ENCODE measurements around the gene PCK1. TPM values are rescaled to one million over a fixed set of nuclear protein-coding genes. Genes with fewer than 3 reads are reported as not detected.

PCK1 gene
- total and polyA plus RNA-seq, 2 of the 8 experiments (the other 6 are each of a cell fraction or from before 2014, with no cell fraction given): not detected

DNA sequence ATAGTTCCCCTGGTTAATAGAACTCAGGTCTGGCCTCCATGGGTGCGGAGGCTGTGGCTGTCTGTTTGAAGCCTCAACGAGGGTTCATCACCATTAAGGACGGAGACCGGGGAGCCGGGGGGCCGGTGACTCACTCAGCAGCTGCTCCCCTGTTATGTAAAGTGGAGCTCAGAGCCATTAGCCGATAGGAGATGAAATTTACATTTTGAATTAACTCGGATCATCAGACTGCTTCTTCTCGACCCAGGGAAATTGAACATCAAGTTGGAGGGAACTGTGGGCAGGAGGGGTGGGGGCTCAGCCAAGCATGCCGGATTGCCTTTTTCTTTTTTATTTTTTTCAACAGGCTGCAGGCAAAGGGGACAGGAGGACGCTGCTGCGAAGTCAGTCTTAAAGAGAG, 12.3 kb downstream of the PCK1 start:
- 39% methylated on average over 12 of the region's 12 CpGs; no CpG with 5 or more reads in 1 of the 2 experiments for WGBS, 2 experiments (ENCODE audit: extremely low coverage in 1 of 2, insufficient coverage in 1 of 2, insufficient read length in 1 of 2, insufficient replicate concordance in 2 of 2, low coverage in 1 of 2, low lambda C conversion rate in 2 of 2, missing lambda C conversion rate in 1 of 2)
- Histone ChIP-seq H2BK20ac (ENCODE audit: low read length) (no peak overlapping the region), H3K9me3 (ENCODE audit: insufficient read depth in 2 of 2, low read depth in 1 of 2, low read length in 1 of 2) (no peaks in the 10 kb centered on the region), H3K23me2 (ENCODE audit: low read depth, low read length) (peaks cover 1% of the 10 kb centered on the region; the same call in 1 of the 2 replicates), H2BK12ac (ENCODE audit: low read depth, low read length) (0 out of 2 replicates have a peak overlapping the region, but pooled peaks have one; percentile 75), H3K56ac (replicated peaks; ENCODE audit: insufficient read length, low read depth, low read length) (no peak overlapping the region), H2BK5ac (ENCODE audit: low read depth, low read length) (no peak overlapping the region; the same call in 1 of the 2 replicates), H2BK120ac (replicated peaks; ENCODE audit: low read depth, low read length) (no peak overlapping the region), H3K4me2 (ENCODE audit: insufficient read depth in 1 of 2, low read depth in 2 of 2, low read length in 2 of 2) (peak overlapping the region in 1 of 2 experiments; percentile 9; a peak in 2 of 4 replicates), H3K4ac (replicated peaks; ENCODE audit: insufficient read length, low read depth, low read length) (no peak overlapping the region), H4K91ac (replicated peaks; ENCODE audit: insufficient read length, low read length) (no peak overlapping the region), H3K14ac (ENCODE audit: insufficient read length) (no peak overlapping the region), H2AK5ac (ENCODE audit: low read depth, low read length) (no peak overlapping the region), H3K27me3 (replicated peaks in 1 of 4; ENCODE audit: control insufficient read depth in 3 of 4, extremely low read depth in 1 of 4, insufficient read depth in 3 of 4, low read length in 3 of 4) (peaks cover 0 to 4% (median 0%) of the 10 kb centered on the region in 4 experiments; a peak in 4 of 7 replicates), H3K4me1 (replicated peaks in 1 of 4; ENCODE audit: control insufficient read depth in 3 of 4, insufficient read depth in 4 of 4, low read length in 3 of 4) (peaks cover 0 to 10% (median 3%) of the 10 kb centered on the region in 4 experiments; a peak in 4 of 7 replicates), H2BK15ac (ENCODE audit: low read length) (no peak overlapping the region), H4K5ac (ENCODE audit: insufficient read length, low read depth, low read length) (no peak overlapping the region), H3K79me2 (ENCODE audit: control insufficient read depth in 1 of 2, insufficient read depth in 2 of 2, low read length in 2 of 2) (no peaks in the 10 kb centered on the region), H3K27ac (ENCODE audit: low read depth, low read length) (no peak overlapping the region), H3K36me3 (ENCODE audit: control insufficient read depth in 2 of 4, insufficient read depth in 4 of 4, low read length in 3 of 4) (no peaks in the 10 kb centered on the region), H3K18ac (ENCODE audit: extremely low read depth, low read length) (peak overlapping the region; percentile 3; the same call in 1 of the 2 replicates), H4K8ac (ENCODE audit: extremely low read depth, insufficient read depth, low read length) (no peak overlapping the region), H3K9ac (replicated peaks in 1 of 4; ENCODE audit: extremely low read depth in 1 of 4, low read depth in 3 of 4, low read length in 3 of 4) (peak overlapping the region in 1 of 4 experiments; percentile 37; a peak in 1 of 7 replicates), H4K20me1 (replicated peaks in 1 of 2; ENCODE audit: control insufficient read depth in 1 of 2, insufficient read depth in 2 of 2, low read length in 2 of 2) (no peaks in the 10 kb centered on the region), H3K79me1 (ENCODE audit: low read depth, low read length) (no peaks in the 10 kb centered on the region), H2AFZ (ENCODE audit: low read length) (no peak overlapping the region), H3K4me3 (ENCODE audit: extremely low read depth in 1 of 4, insufficient read depth in 2 of 4, low read depth in 3 of 4, low read length in 4 of 4) (peak overlapping the region in 1 of 4 experiments; percentile 11; a peak in 1 of 8 replicates), H3K23ac (ENCODE audit: insufficient read length) (no peak overlapping the region)
- 0 out of 2 replicates have a peak, but pooled peaks have one; percentile 46 for TF ChIP-seq JUN (IDR thresholded peaks at IDR 0.05; ENCODE audit: low read depth, low read length)
- TF ChIP-seq TEAD4 (IDR thresholded peaks at IDR 0.05; ENCODE audit: low read depth, low read length): no peak
- TF ChIP-seq RBBP5 (IDR thresholded peaks at IDR 0.05; ENCODE audit: borderline replicate concordance, low read depth, low read length): no peak
- peak; percentile 92 for TF ChIP-seq JUND (IDR thresholded peaks at IDR 0.05; ENCODE audit: low read length)
- TF ChIP-seq, protein P1, sequence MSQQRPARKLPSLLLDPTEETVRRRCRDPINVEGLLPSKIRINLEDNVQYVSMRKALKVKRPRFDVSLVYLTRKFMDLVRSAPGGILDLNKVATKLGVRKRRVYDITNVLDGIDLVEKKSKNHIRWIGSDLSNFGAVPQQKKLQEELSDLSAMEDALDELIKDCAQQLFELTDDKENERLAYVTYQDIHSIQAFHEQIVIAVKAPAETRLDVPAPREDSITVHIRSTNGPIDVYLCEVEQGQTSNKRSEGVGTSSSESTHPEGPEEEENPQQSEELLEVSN (IDR thresholded peaks at IDR 0.05): peak; percentile 48
- TF ChIP-seq SP2 (IDR thresholded peaks at IDR 0.05; ENCODE audit: low read length): no peak
- TF ChIP-seq BCL11A (IDR thresholded peaks at IDR 0.05; ENCODE audit: low read depth in 2 of 2, low read length in 2 of 2): no peak
- no peak for FAIRE-seq
- CTCF ChIA-PET (ENCODE audit: partially characterized antibody): interaction anchor here (0.6 to 7.9 kb wide), 28 partner anchors 7 to 1421 kb away, joined by 3 to 67 read pairs (median 6); partner anchors contain the start of gene PCK1
- no peak for DNase-seq (ENCODE audit: low read depth in 1 of 2, low spot score in 2 of 2)
- POLR2A ChIA-PET (ENCODE audit: partially characterized antibody): interaction anchor here (1.9 kb wide), 1 partner anchor 50 kb away, joined by 4 read pairs; no protein-coding TSS in a partner anchor

Data from H1 (cell line).